ENCODE results near the gene AVPI1. TPM values are rescaled to one million over a fixed set of nuclear protein-coding genes. Genes with fewer than 3 reads are reported as not detected.

The AVPI1 gene
- total RNA-seq, 1 experiment from 2014 or later, result 6.5 TPM

DNA sequence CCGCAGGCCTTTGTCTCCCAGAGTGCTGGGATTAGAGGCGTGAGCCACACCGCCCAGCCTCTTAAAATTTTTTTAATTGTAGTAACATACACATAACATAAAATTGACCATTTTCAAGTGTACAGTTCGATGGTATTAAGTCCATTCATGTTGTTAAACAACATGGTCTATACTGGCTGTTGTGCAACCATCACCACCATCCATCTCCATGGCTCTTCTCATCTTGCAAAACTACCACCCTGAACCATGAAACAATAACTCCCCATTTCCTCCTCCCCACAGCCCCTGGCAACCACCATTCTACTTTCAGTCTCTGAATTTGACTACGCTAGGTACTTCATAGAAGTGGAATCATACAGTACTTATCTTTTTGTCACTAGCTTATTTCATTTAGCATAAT is 42.0 kb upstream of the AVPI1 start:
- TF ChIP-seq, protein P1, sequence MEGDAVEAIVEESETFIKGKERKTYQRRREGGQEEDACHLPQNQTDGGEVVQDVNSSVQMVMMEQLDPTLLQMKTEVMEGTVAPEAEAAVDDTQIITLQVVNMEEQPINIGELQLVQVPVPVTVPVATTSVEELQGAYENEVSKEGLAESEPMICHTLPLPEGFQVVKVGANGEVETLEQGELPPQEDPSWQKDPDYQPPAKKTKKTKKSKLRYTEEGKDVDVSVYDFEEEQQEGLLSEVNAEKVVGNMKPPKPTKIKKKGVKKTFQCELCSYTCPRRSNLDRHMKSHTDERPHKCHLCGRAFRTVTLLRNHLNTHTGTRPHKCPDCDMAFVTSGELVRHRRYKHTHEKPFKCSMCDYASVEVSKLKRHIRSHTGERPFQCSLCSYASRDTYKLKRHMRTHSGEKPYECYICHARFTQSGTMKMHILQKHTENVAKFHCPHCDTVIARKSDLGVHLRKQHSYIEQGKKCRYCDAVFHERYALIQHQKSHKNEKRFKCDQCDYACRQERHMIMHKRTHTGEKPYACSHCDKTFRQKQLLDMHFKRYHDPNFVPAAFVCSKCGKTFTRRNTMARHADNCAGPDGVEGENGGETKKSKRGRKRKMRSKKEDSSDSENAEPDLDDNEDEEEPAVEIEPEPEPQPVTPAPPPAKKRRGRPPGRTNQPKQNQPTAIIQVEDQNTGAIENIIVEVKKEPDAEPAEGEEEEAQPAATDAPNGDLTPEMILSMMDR (conservative IDR thresholded peaks at IDR 0.05), result no peak
- H3K14ac ChIP-seq (ENCODE audit: insufficient read depth, low read length), result no peak overlapping the region
- H3K4me2 ChIP-seq (ENCODE audit: insufficient read depth, insufficient read length, low read length), result no peak overlapping the region
- H4K91ac ChIP-seq (ENCODE audit: insufficient read length, low read depth, low read length), result no peak overlapping the region
- peaks cover 5% of the 10 kb centered on the region for H3K27me3 Mint-ChIP-seq (ENCODE audit: low read depth)
- no peaks in the 10 kb centered on the region; a peak in 1 of 7 replicates for H3K36me3 Mint-ChIP-seq (ENCODE audit: insufficient read depth in 1 of 3, low read depth in 3 of 3)
- H4K8ac ChIP-seq (replicated peaks; ENCODE audit: insufficient read length, low read depth, low read length), result no peak overlapping the region
- H2BK15ac ChIP-seq (ENCODE audit: low read depth, low read length), result no peak overlapping the region
- H3K27ac Mint-ChIP-seq, result no peak overlapping the region
- H3K9me3 ChIP-seq (ENCODE audit: control insufficient read depth, low read depth, low read length), result no peaks in the 10 kb centered on the region
- H2BK120ac ChIP-seq (ENCODE audit: low read depth, low read length, poor library complexity, severe bottlenecking), result no peak overlapping the region
- WGBS (ENCODE audit: extremely low coverage, insufficient read length, low lambda C conversion rate), result no CpG with 5 or more reads among the region's 5 CpGs
- H3K27me3 ChIP-seq (ENCODE audit: insufficient read depth, low read length), result no peaks in the 10 kb centered on the region; the same call in 1 of the 2 replicates
- no peak overlapping the region for H2BK12ac ChIP-seq (ENCODE audit: insufficient read length, low read depth, low read length)
- no peaks in the 10 kb centered on the region for H3K9me3 Mint-ChIP-seq
- H2BK5ac ChIP-seq (ENCODE audit: insufficient read length, low read length), result no peak overlapping the region
- H2BK20ac ChIP-seq (ENCODE audit: low read depth, low read length, poor library complexity, severe bottlenecking), result no peak overlapping the region
- H3K9ac ChIP-seq (ENCODE audit: extremely low read depth, insufficient read length, low read length), result no peak overlapping the region
- DNase-seq, result no peak
- H2AFZ ChIP-seq (ENCODE audit: low read length), result no peak overlapping the region
- H4K20me1 ChIP-seq (ENCODE audit: control insufficient read depth, insufficient read depth, insufficient read length), result no peaks in the 10 kb centered on the region
- H3K4me1 ChIP-seq (ENCODE audit: insufficient read depth, low read length), result no peaks in the 10 kb centered on the region; the same call in 1 of the 2 replicates
- no peak overlapping the region for H3K4ac ChIP-seq (ENCODE audit: low read depth, low read length)
- H3K4me3 Mint-ChIP-seq, result no peak overlapping the region
- no peak overlapping the region for H3K27ac ChIP-seq (ENCODE audit: insufficient read length, low read depth, low read length)
- no peak overlapping the region for H3K23ac ChIP-seq (ENCODE audit: insufficient read length, low read depth, low read length)
- peaks cover 8 to 11% of the 10 kb centered on the region in 2 experiments for H3K4me1 Mint-ChIP-seq
- no peak overlapping the region for H2AK5ac ChIP-seq (ENCODE audit: insufficient read length, low read length)
- H3K18ac ChIP-seq (ENCODE audit: insufficient read length, low read depth, low read length), result no peak overlapping the region
- no peaks in the 10 kb centered on the region for H3K79me1 ChIP-seq (ENCODE audit: insufficient read depth, low read depth, low read length, poor library complexity, severe bottlenecking)
- no peaks in the 10 kb centered on the region for H3K79me2 ChIP-seq (ENCODE audit: insufficient read depth, low read length)
- H3K56ac ChIP-seq (ENCODE audit: insufficient read length, low read depth, low read length), result no peak overlapping the region
- no peak overlapping the region for H3T11ph ChIP-seq (ENCODE audit: low read length)
- no peak overlapping the region for H4K5ac ChIP-seq (ENCODE audit: insufficient read length, low read depth, low read length)
- H3K23me2 ChIP-seq (ENCODE audit: insufficient read length, low read depth, low read length, poor library complexity, severe bottlenecking), result no peaks in the 10 kb centered on the region

All from H9 (cell line).